Testis (tissue), 2 donors: ENCODE results near the gene PLCB1.

Source experiments
- CTCF ChIP-seq, 3 experiments: fragments of 450-650 bp in 2 of 3; fragments of 200-600 bp in 1 of 3; sonication (generic) in 1 of 3; IDR thresholded peaks; one replicate each; pipeline ENCODE4 v1.5.1; 2016 to 2019; ENCODE audit warnings: antibody characterized with exemption in 3 of 3, mild to moderate bottlenecking in 2 of 3, moderate library complexity in 1 of 3
- POLR2A ChIP-seq: fragments of 450-650 bp; IDR thresholded peaks from one replicate; pipeline ENCODE4 v1.6.1; 2017; ENCODE audit warnings: antibody characterized with exemption, mild to moderate bottlenecking, moderate library complexity

- TF ChIP-seq POLR2A, result no peak
- no peak for TF ChIP-seq CTCF (IDR thresholded peaks at IDR 0.05)
Measured at GRCh38 chr20:8815208-8815607, 683.1 kb downstream of the PLCB1 start.
